Neural progenitor cell (in vitro differentiated cells): ENCODE data around the gene NPR3. TPM values are rescaled to one million over a fixed set of nuclear protein-coding genes. Genes with fewer than 3 reads are reported as not detected.

Source experiments
- total RNA-seq: library from RNA; depleted of rRNA; stranded (reverse); fragments of >200 nt; gene quantifications from 2 replicates; pipeline ENCODE4 v1.2.3, GENCODE V29; 2015; ENCODE audit warnings: low replicate concordance

The NPR3 gene
- total RNA-seq, 1 donor from 2014 or later: not detected

Other genes starting within 250 kb of the NPR3 start
- 324 and 789 TPM in 2 replicates for gene SUB1, start 125.8 kb upstream of the NPR3 start, total RNA-seq